Esophagus (tissue), 2 donors: ENCODE data around the gene C1orf50. TPM values are rescaled to one million over a fixed set of nuclear protein-coding genes. Genes with fewer than 3 reads are reported as not detected.

Experiments used
- H3K27ac ChIP-seq, 2 donors: one replicate each; pipeline ENCODE4 v1.5.1; 2013; ENCODE audit warnings: low read depth in 2 of 2, mild to moderate bottlenecking in 2 of 2, inconsistent platforms in 1 of 2, low read length in 1 of 2, moderate library complexity in 1 of 2
- H3K27me3 ChIP-seq, 2 donors: one replicate each; pipeline ENCODE4 v1.6.1; 2013; ENCODE audit warnings: low read length in 2 of 2, control low read depth in 1 of 2, mild to moderate bottlenecking in 1 of 2; ENCODE audit not compliant: insufficient read depth in 2 of 2, control insufficient read depth in 1 of 2
- H3K36me3 ChIP-seq, 2 donors: one replicate each; pipeline ENCODE4 v1.6.1; 2013; ENCODE audit warnings: low read length in 1 of 2; ENCODE audit not compliant: control insufficient read depth in 2 of 2, insufficient read depth in 2 of 2
- H3K4me1 ChIP-seq, 2 donors: one replicate each; pipeline ENCODE4 v1.6.1; 2013; ENCODE audit warnings: low read length in 1 of 2; ENCODE audit not compliant: control insufficient read depth in 2 of 2, insufficient read depth in 2 of 2
- H3K4me3 ChIP-seq, 2 donors: one replicate each; pipeline ENCODE4 v1.5.1; 2013; ENCODE audit warnings: low read length in 2 of 2, mild to moderate bottlenecking in 2 of 2, low read depth in 1 of 2, moderate library complexity in 1 of 2
- H3K9me3 ChIP-seq, 2 donors: one replicate each; pipeline ENCODE4 v1.6.1; 2013; ENCODE audit warnings: mild to moderate bottlenecking in 2 of 2, low read depth in 1 of 2, low read length in 1 of 2, moderate library complexity in 1 of 2; ENCODE audit not compliant: control insufficient read depth in 2 of 2, insufficient read depth in 1 of 2
- WGBS, 2 donors: extraction: QIAGEN DNeasy Blood & Tissue Kit; methylation state at CpG; one replicate each; pipeline ENCODE4 v1.1.7; 2013; 5-methylcytosine and 5-hydroxymethylcytosine counted together
- polyA plus RNA-seq, 2 donors: library from polyadenylated mRNA; stranded (reverse); fragments of 200-250 nt; gene quantifications; one replicate each; pipeline ENCODE4 v1.2.3, GENCODE V29; 2013
- donor health status: healthy with polysubstance abuse.
- donor health status: Bipolar disorder and iron deficiency.

The C1orf50 gene
- polyA plus RNA-seq, 2 donors = 2.5 to 3.8 TPM

DNA sequence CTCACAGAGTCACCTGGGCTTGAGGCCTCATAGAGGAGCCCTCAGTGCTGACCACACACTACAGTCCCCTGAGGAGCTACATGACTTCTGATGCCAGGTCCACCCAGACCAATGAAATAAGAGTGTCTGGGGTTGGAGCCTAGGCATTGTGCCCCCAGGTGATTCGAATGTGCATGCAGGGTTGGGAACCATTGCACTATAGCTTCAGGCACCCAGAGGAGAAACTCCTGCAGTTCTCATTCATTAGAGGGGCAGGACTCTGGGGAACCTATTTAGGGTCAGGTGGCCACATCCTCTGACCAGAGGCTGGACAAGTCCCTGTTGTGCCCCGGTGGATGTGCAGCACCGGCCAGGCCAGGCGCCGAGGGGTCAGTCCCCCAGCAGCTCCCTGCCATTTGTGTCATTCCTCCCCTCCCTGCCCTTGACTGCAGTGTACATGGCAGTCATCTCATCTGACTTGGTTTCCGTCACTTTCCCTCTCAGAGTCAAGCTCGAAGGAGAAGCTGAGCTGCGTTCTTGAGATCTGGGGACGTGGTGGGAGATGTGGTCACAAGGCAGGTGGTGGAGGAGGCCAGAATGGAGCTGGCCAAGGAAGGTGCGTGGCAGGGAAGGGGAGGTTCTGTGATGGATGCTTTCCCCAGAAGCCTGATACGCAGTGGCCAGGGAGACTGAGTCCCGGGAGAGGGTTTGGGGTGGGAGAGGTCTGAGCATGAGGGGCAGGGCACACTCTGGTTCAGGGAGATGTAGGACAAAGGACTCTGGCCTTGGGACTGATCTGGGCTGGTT lies 33.4 kb upstream of the C1orf50 start:
- Histone ChIP-seq H3K27ac (no peak overlapping the region), H3K36me3 (no peaks in the 10 kb centered on the region), H3K9me3 (no peaks in the 10 kb centered on the region), H3K4me3 (no peak overlapping the region), H3K4me1 (peaks cover 0 to 17% of the 10 kb centered on the region in 2 donors), H3K27me3 (no peaks in the 10 kb centered on the region)
- 88 to 92% methylated on average over 12 of the region's 12 CpGs for WGBS, 2 donors

DNA sequence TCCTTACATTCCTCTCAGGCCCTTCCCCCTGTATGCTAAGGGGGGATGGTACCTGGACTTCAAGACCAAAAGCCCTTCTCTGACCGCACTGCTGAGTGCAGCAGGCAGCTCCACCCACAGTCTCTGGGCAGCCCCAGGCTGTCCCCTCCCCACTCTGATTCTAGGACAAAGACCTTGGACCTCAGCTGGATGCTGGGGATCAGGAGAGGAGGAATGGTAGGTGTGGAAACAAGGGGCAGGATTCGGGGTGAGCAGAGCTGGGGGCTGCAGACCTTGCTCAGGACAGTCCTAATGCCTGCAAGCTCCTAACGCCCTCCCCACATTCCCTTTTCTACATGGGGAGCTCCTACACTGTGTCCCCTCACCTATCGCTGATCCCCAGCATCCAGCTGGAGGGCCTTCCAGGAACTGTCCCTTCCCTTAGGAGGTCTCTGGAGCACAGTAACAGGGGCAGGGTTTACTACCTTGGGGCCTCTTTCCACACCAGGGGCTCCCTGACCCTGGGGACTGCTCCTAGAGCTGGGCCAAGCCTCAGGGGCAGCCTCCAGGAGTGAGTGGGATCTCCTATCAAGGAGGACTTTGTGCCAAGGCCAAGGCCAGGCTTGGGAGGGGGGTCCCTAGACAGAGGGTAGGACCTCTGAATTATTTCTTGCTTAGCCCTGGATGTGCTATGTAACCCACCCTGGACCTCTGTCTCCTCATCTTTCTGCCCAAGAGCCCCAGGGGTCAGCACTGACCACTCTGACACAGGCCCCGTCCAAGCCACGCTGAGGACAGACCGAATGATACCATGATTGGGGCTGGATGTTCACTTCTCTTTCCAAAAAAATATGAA lies 32.6 kb upstream of the C1orf50 start:
- Histone ChIP-seq H3K4me1 (peaks cover 0 to 17% of the 10 kb centered on the region in 2 donors), H3K9me3 (no peaks in the 10 kb centered on the region), H3K4me3 (no peak overlapping the region), H3K27ac (no peak overlapping the region), H3K36me3 (no peaks in the 10 kb centered on the region), H3K27me3 (no peaks in the 10 kb centered on the region)
- WGBS, 2 donors = 91 to 92% methylated on average over 7 of the region's 7 CpGs

DNA sequence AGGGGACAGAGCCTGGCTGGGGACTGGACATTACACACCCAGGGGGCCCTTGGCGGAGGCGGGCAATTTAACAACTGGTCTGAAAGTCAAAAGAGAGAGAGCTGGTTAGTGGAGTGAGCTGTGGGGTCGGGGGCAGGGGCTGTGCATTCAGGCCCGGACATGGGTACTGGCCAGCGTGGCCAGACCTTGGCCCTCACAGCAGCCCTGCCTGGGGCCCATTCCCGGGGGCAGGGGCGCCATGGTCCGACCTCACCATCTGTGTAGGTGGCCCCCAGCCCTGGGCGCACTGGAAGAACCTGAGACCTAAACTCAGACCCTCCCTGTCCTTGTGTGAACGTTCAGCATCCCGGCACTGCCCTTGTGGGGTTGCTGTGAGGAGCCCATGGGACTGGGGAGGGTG lies 32.0 kb upstream of the C1orf50 start:
- Histone ChIP-seq H3K27me3 (no peaks in the 10 kb centered on the region), H3K36me3 (no peaks in the 10 kb centered on the region), H3K27ac (no peak overlapping the region), H3K9me3 (no peaks in the 10 kb centered on the region), H3K4me3 (no peak overlapping the region), H3K4me1 (peaks cover 2 to 19% of the 10 kb centered on the region in 2 donors)
- WGBS, 2 donors = 79 to 80% methylated on average over 11 of the region's 11 CpGs

DNA sequence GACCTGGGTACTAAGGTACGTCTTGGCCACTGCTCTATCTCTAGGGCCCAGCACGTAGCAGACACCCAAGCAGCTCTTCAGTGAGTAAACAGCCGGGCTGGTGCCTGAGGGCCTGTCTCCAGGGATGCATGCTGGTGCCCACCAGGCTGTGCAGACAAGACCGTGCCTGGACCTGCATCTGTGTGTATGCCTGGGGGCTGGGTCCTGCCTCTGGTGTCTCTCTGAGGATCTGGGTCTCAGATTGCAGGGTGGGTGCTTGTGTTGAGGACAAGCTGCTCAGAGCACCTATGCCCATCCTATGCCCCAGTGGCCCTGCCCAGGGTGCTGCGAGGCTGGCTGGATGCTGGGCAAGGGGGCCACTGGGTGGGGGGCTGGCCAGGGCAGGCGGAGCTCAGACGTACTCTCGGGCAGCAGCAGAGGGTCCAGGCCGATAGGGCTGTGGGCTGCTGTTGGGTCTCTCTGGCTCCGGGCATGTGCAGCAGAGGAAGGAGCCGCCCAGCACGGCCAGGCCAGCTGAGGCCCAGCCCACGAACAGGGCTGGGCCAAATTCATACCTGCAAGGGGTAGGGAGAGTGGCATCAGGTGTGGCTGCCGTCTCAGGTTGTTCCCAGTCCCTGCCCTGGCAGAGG lies 31.5 kb upstream of the C1orf50 start:
- Histone ChIP-seq H3K36me3 (no peaks in the 10 kb centered on the region), H3K27me3 (no peaks in the 10 kb centered on the region), H3K4me1 (peaks cover 4 to 22% of the 10 kb centered on the region in 2 donors), H3K27ac (no peak overlapping the region), H3K4me3 (no peak overlapping the region), H3K9me3 (no peaks in the 10 kb centered on the region)
- WGBS, 2 donors = 59 to 73% methylated on average over 14 of the region's 14 CpGs

DNA sequence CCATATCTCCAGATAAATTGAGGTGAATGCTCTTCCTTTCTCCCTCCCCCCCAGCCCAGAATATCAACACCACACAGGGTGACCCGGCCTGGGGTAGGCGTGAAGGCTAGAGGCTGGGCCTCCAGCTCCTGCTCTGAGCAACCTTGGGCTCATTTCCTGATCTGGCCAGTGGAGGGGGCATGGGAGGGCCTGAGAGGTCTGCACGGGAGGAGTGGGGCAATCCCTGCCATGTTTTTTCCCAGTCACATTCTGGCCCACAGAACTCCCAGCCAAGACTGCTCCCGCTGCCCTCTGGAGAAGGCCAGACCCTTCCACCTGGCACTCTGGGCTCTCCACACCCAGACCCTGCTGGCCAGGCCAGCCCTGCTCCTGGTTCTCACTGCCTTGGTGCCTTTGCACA lies 30.9 kb upstream of the C1orf50 start:
- Histone ChIP-seq H3K27me3 (no peaks in the 10 kb centered on the region), H3K4me1 (peaks cover 4 to 22% of the 10 kb centered on the region in 2 donors), H3K36me3 (no peaks in the 10 kb centered on the region), H3K9me3 (no peaks in the 10 kb centered on the region), H3K27ac (no peak overlapping the region), H3K4me3 (no peak overlapping the region)
- 49 to 56% methylated on average over 3 to 4 of the region's 4 CpGs for WGBS, 2 donors

DNA sequence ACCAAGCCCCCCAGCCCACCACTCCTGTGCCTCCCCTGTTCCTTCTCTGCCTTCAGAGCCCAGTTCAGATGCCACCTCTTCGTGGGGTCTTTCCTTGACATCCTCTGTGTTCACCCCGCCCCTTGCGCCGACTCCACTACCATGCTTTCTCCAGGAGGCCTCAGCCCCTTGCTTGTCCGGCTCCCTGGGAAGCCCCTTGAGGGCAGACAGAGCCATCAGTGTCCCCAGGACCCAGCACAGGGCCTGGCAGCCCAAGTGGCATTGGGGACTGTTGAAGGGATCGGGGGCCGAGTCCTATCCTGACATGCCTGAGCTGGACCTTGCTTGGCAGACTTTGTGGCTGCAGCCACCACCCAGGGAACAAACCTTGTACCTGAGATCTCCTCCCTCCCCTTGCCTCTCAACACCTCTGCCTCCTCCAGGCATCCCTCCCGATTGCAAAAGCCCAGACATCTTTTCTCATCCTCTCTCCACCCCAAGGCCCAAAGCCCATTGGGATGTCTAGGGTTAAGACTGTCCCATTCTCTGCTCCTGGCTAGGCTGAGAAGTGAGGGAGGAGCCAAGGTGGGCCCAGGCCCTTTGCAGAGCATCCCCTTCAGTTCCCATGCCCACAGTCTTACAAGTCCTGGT lies 30.4 kb upstream of the C1orf50 start:
- no peaks in the 10 kb centered on the region for H3K9me3 ChIP-seq
- H3K4me1 ChIP-seq = peaks cover 4 to 25% of the 10 kb centered on the region in 2 donors
- H3K36me3 ChIP-seq = no peaks in the 10 kb centered on the region
- WGBS, 2 donors = 80 to 81% methylated on average over 7 to 8 of the region's 8 CpGs
- H3K27me3 ChIP-seq = no peaks in the 10 kb centered on the region
- H3K4me3 ChIP-seq = no peak overlapping the region
- no peak overlapping the region for H3K27ac ChIP-seq

DNA sequence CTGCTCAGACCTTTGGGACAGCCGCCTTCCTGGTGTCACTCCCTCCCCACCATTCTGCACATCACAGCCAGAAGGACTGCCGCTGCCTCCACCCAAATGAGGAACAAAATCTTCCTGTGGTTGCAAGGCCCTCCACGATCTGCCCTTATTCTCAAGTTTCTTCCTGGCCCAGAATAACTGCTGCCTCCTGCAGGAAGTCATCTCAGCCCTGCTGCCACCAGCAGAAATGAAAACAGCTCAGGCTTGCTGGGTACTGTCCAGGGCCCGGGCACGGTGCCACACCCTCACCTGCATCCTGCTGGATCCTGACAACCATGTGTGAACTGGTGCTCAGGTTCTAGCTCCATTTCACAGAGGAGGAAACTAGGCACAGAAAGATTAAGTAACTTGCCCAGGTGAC lies 29.8 kb upstream of the C1orf50 start:
- Histone ChIP-seq H3K9me3 (no peaks in the 10 kb centered on the region), H3K27me3 (no peaks in the 10 kb centered on the region)
- 37 to 44% methylated on average over 5 of the region's 5 CpGs for WGBS, 2 donors

DNA sequence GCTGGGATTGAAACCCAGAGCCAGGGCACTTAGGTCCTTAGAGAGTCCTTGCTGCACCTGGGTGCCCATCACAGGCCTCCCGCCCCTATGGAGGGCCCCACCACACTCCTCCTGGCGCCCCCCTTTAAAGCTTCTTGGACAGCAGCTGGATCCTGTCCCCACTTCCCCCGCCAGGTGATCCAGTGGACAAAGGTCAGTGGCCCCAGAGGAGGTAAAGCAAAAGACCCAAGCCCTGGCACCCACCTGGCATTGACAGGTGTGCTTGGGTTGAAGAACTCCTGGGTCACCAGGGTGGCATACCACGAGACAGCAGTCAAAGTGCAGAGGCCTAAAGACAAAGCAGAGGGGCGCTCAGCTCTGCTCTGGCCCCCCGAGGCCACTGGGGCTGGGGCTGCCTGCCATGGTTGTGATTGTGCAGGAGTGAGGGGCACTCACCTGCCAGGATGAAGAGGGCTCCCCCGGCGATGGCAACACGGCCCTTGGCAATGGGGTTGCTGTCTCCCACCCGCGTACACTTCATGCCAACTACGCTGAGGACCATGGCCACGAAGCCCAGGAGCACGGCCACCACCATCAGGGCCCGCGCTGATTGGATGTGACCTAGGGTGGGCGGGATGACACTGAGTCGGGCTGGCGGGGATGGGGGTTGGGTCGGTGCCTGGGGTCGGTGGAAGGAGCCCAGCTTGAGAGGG lies 28.9 kb upstream of the C1orf50 start:
- Histone ChIP-seq H3K4me1 (peaks cover 4 to 25% of the 10 kb centered on the region in 2 donors), H3K27ac (no peak overlapping the region), H3K36me3 (no peaks in the 10 kb centered on the region), H3K27me3 (no peaks in the 10 kb centered on the region), H3K9me3 (no peaks in the 10 kb centered on the region), H3K4me3 (no peak overlapping the region)
- 89 to 90% methylated on average over 21 of the region's 21 CpGs for WGBS, 2 donors

More for the DNA sequence above, 29.8 kb upstream of the C1orf50 start:
- no peaks in the 10 kb centered on the region for H3K36me3 ChIP-seq
- H3K27ac ChIP-seq = no peak overlapping the region
- H3K4me1 ChIP-seq = peaks cover 4 to 25% of the 10 kb centered on the region in 2 donors
- no peak overlapping the region for H3K4me3 ChIP-seq
